ENCODE data around the gene P3R3URF.
A peak's percentile ranks its signal among the peaks of the same experiment; 100 is the strongest.
"Not testable (repeated sequence)": the region's sequence is repeated elsewhere in the genome, so short reads cannot be mapped to it uniquely, and the experiment has no call there.

P3R3URF gene

GRCh38 chr1:46176211-46176865 is at the start of gene P3R3URF:
P3R3URF (minus strand) TSS chr1:46176488; CDS start chr1:46176471, 17 bp downstream.
- DNase-seq (ENCODE audit: low read depth in 1 of 2, low spot score in 1 of 2), result no peak
- in situ Hi-C loops (cut with HindIII; ENCODE audit: low pct_unique_long_range_greater_than_20kb, low sequenced_read_pairs), result no loop called here
- TF ChIP-seq JUND (IDR thresholded peaks at IDR 0.05; ENCODE audit: low read depth), result no peak

- TF ChIP-seq JUND (IDR thresholded peaks at IDR 0.05; ENCODE audit: low read depth), result no peak
Observed at GRCh38 chr1:46224966-46225365, 48.7 kb upstream of the P3R3URF start.

GRCh38 chr1:46223472-46223943 is 47.2 kb upstream of the P3R3URF start:
- peak in 1 of 2 experiments; percentile 84 for DNase-seq (ENCODE audit: low read depth in 1 of 2, low spot score in 1 of 2)
- TF ChIP-seq JUND (IDR thresholded peaks at IDR 0.05; ENCODE audit: low read depth), result no peak
- in situ Hi-C loops (cut with HindIII; ENCODE audit: low pct_unique_long_range_greater_than_20kb, low sequenced_read_pairs), result no loop called here

More at GRCh38 chr1:46224966-46225365, 48.7 kb upstream of the P3R3URF start:
- in situ Hi-C loops (cut with HindIII; ENCODE audit: low pct_unique_long_range_greater_than_20kb, low sequenced_read_pairs), result no loop called here
- no peak for DNase-seq (ENCODE audit: low read depth in 1 of 2, low spot score in 1 of 2)

GRCh38 chr1:46223055-46223454 is 46.8 kb upstream of the P3R3URF start:
- in situ Hi-C loops (cut with HindIII; ENCODE audit: low pct_unique_long_range_greater_than_20kb, low sequenced_read_pairs); DNase-seq (ENCODE audit: low read depth in 1 of 2, low spot score in 1 of 2): not testable (repeated sequence)

GRCh38 chr1:46221749-46222148 is 45.5 kb upstream of the P3R3URF start:
- DNase-seq (ENCODE audit: low read depth in 1 of 2, low spot score in 1 of 2), result no peak
- TF ChIP-seq JUND (IDR thresholded peaks at IDR 0.05; ENCODE audit: low read depth), result no peak
- in situ Hi-C loops (cut with HindIII; ENCODE audit: low pct_unique_long_range_greater_than_20kb, low sequenced_read_pairs), result no loop called here

GRCh38 chr1:46220808-46221207 is 44.5 kb upstream of the P3R3URF start:
- in situ Hi-C loops (cut with HindIII; ENCODE audit: low pct_unique_long_range_greater_than_20kb, low sequenced_read_pairs), result no loop called here
- no peak for DNase-seq (ENCODE audit: low read depth in 1 of 2, low spot score in 1 of 2)
- no peak for TF ChIP-seq JUND (IDR thresholded peaks at IDR 0.05; ENCODE audit: low read depth)

GRCh38 chr1:46219551-46220520 is 43.5 kb upstream of the P3R3URF start:
- DNase-seq (ENCODE audit: low read depth in 1 of 2, low spot score in 1 of 2), result no peak
- TF ChIP-seq JUND (IDR thresholded peaks at IDR 0.05; ENCODE audit: low read depth), result no peak
- in situ Hi-C loops (cut with HindIII; ENCODE audit: low pct_unique_long_range_greater_than_20kb, low sequenced_read_pairs), result no loop called here

GRCh38 chr1:46218443-46218842 is 42.2 kb upstream of the P3R3URF start:
- TF ChIP-seq JUND (IDR thresholded peaks at IDR 0.05; ENCODE audit: low read depth), result no peak
- in situ Hi-C loops (cut with HindIII; ENCODE audit: low pct_unique_long_range_greater_than_20kb, low sequenced_read_pairs), result no loop called here
- no peak for DNase-seq (ENCODE audit: low read depth in 1 of 2, low spot score in 1 of 2)

GRCh38 chr1:46215504-46215903 is 39.2 kb upstream of the P3R3URF start:
- no peak for TF ChIP-seq JUND (IDR thresholded peaks at IDR 0.05; ENCODE audit: low read depth)
- in situ Hi-C loops (cut with HindIII; ENCODE audit: low pct_unique_long_range_greater_than_20kb, low sequenced_read_pairs), result no loop called here
- DNase-seq (ENCODE audit: low read depth in 1 of 2, low spot score in 1 of 2), result no peak

GRCh38 chr1:46211051-46211450 is 34.8 kb upstream of the P3R3URF start:
- in situ Hi-C loops (cut with HindIII; ENCODE audit: low pct_unique_long_range_greater_than_20kb, low sequenced_read_pairs), result no loop called here
- DNase-seq (ENCODE audit: low read depth in 1 of 2, low spot score in 1 of 2), result no peak
- no peak for TF ChIP-seq JUND (IDR thresholded peaks at IDR 0.05; ENCODE audit: low read depth)

GRCh38 chr1:46210561-46210960 is 34.3 kb upstream of the P3R3URF start:
- no peak for DNase-seq (ENCODE audit: low read depth in 1 of 2, low spot score in 1 of 2)
- in situ Hi-C loops (cut with HindIII; ENCODE audit: low pct_unique_long_range_greater_than_20kb, low sequenced_read_pairs), result no loop called here
- no peak for TF ChIP-seq JUND (IDR thresholded peaks at IDR 0.05; ENCODE audit: low read depth)

- TF ChIP-seq JUND (IDR thresholded peaks at IDR 0.05; ENCODE audit: low read depth), result no peak
- no peak for DNase-seq (ENCODE audit: low read depth in 1 of 2, low spot score in 1 of 2)
- in situ Hi-C loops (cut with HindIII; ENCODE audit: low pct_unique_long_range_greater_than_20kb, low sequenced_read_pairs), result no loop called here
Observed at GRCh38 chr1:46206399-46206798, 30.1 kb upstream of the P3R3URF start.

- in situ Hi-C loops (cut with HindIII; ENCODE audit: low pct_unique_long_range_greater_than_20kb, low sequenced_read_pairs), result no loop called here
- DNase-seq (ENCODE audit: low read depth in 1 of 2, low spot score in 1 of 2), result no peak
- no peak for TF ChIP-seq JUND (IDR thresholded peaks at IDR 0.05; ENCODE audit: low read depth)
Observed at GRCh38 chr1:46205791-46206190, 29.5 kb upstream of the P3R3URF start.
